Loucy (cell line): ENCODE data around the gene ARHGAP26.

Source experiments
- H2AFZ ChIP-seq: fragments of 200-600 bp; sonication (generic); 2 replicates; pipeline ENCODE4 v1.6.0; 2016; ENCODE audit warnings: antibody characterized with exemption, mild to moderate bottlenecking, low read length, moderate library complexity
- H3F3A ChIP-seq: fragments of 200-600 bp; 2 replicates; pipeline ENCODE4 v1.6.0; 2016; ENCODE audit warnings: antibody characterized with exemption, low read depth, mild to moderate bottlenecking
- H3K27me3 ChIP-seq: fragments of 200-600 bp; sonication (generic); 2 replicates; pipeline ENCODE4 v1.6.1; 2014; ENCODE audit warnings: low read length, mild to moderate bottlenecking; ENCODE audit not compliant: insufficient read depth, poor library complexity, severe bottlenecking
- H3K36me3 ChIP-seq: fragments of 200-600 bp; sonication (generic); 2 replicates; pipeline ENCODE4 v1.6.1; 2016; ENCODE audit warnings: low read length; ENCODE audit not compliant: insufficient read depth
- H3K4me1 ChIP-seq: fragments of 200-600 bp; sonication (generic); 2 replicates; pipeline ENCODE4 v1.5.1; 2014; ENCODE audit warnings: low read length, mild to moderate bottlenecking; ENCODE audit not compliant: insufficient read depth, poor library complexity, severe bottlenecking
- H3K4me2 ChIP-seq: fragments of 200-600 bp; sonication (generic); 2 replicates; pipeline ENCODE4 v1.6.0; 2014; ENCODE audit warnings: antibody characterized with exemption, low read length, low read depth, mild to moderate bottlenecking; ENCODE audit not compliant: poor library complexity, severe bottlenecking
- H3K4me3 ChIP-seq: fragments of 200-600 bp; sonication (generic); 2 replicates; pipeline ENCODE4 v1.5.1; 2014; ENCODE audit warnings: low read length, mild to moderate bottlenecking, mixed read lengths; ENCODE audit not compliant: poor library complexity, severe bottlenecking
- H3K79me2 ChIP-seq: fragments of 200-600 bp; sonication (generic); 2 replicates; pipeline ENCODE4 v1.6.1; 2014; ENCODE audit warnings: low read length; ENCODE audit not compliant: insufficient read depth
- H3K9ac ChIP-seq: fragments of 200-600 bp; sonication (generic); 2 replicates; pipeline ENCODE4 v1.6.0; 2014; ENCODE audit warnings: mild to moderate bottlenecking, low read depth, low read length, moderate library complexity; ENCODE audit not compliant: poor library complexity, severe bottlenecking
- H3K9me2 ChIP-seq: fragments of 200-600 bp; sonication (generic); replicated peaks from 2 replicates; pipeline ENCODE4 v1.6.1; 2016; ENCODE audit warnings: low read depth, low read length, mixed read lengths
- H3K9me3 ChIP-seq: fragments of 200-600 bp; sonication (generic); 2 replicates; pipeline ENCODE4 v1.6.1; 2014; ENCODE audit warnings: mild to moderate bottlenecking, antibody characterized with exemption, low read length, low read depth; ENCODE audit not compliant: insufficient read depth
- H4K20me1 ChIP-seq: fragments of 200-600 bp; sonication (generic); 2 replicates; pipeline ENCODE4 v1.6.0; 2014; ENCODE audit warnings: antibody characterized with exemption, low read length, mild to moderate bottlenecking; ENCODE audit not compliant: insufficient read depth, poor library complexity, severe bottlenecking
- CTCF ChIP-seq: fragments of 200-600 bp; sonication (generic); conservative IDR thresholded peaks from 2 replicates; pipeline ENCODE4 v1.5.1; 2014; ENCODE audit warnings: mild to moderate bottlenecking, antibody characterized with exemption, low read length
- EZH2phosphoT487 ChIP-seq: fragments of 200-600 bp; IDR thresholded peaks from 2 replicates; pipeline ENCODE4 v1.6.1; 2018; ENCODE audit warnings: antibody characterized with exemption, mild to moderate bottlenecking, moderate library complexity, borderline replicate concordance

The ARHGAP26 gene

GRCh38 chr5:143152445-143152844 is 382.3 kb downstream of the ARHGAP26 start:
- H3K36me3 ChIP-seq = peaks cover 3% of the 10 kb centered on the region; the same call in 1 of the 2 replicates
- no peak overlapping the region for H3K4me3 ChIP-seq
- H3K9ac ChIP-seq = no peak overlapping the region

GRCh38 chr5:143153332-143154119 is 383.3 kb downstream of the ARHGAP26 start:
- Histone ChIP-seq H3F3A (no peaks in the 10 kb centered on the region), H3K9ac (no peak overlapping the region), H4K20me1 (no peaks in the 10 kb centered on the region), H3K4me2 (no peak overlapping the region), H3K9me3 (no peaks in the 10 kb centered on the region), H3K4me1 (no peaks in the 10 kb centered on the region), H2AFZ (no peak overlapping the region), H3K27me3 (no peaks in the 10 kb centered on the region), H3K4me3 (no peak overlapping the region), H3K9me2 (no peaks in the 10 kb centered on the region), H3K79me2 (no peaks in the 10 kb centered on the region), H3K36me3 (peaks cover 3% of the 10 kb centered on the region; the same call in 1 of the 2 replicates)
- TF ChIP-seq EZH2phosphoT487 = no peak
- TF ChIP-seq CTCF = no peak

More at GRCh38 chr5:143152445-143152844, 382.3 kb downstream of the ARHGAP26 start:
- Histone ChIP-seq H3K4me1 (no peaks in the 10 kb centered on the region), H3K4me2 (no peak overlapping the region), H3K79me2 (no peaks in the 10 kb centered on the region), H3F3A (no peaks in the 10 kb centered on the region), H3K27me3 (no peaks in the 10 kb centered on the region), H3K9me3 (no peaks in the 10 kb centered on the region), H2AFZ (no peak overlapping the region), H4K20me1 (no peaks in the 10 kb centered on the region), H3K9me2 (no peaks in the 10 kb centered on the region)
- no peak for TF ChIP-seq CTCF
- TF ChIP-seq EZH2phosphoT487 = no peak

GRCh38 chr5:143154510-143155370 is 384.6 kb downstream of the ARHGAP26 start:
- Histone ChIP-seq H3K4me2 (no peak overlapping the region), H3K9me3 (no peaks in the 10 kb centered on the region), H3K4me3 (no peak overlapping the region), H3K9me2 (no peaks in the 10 kb centered on the region), H4K20me1 (no peaks in the 10 kb centered on the region), H3K36me3 (peaks cover 3% of the 10 kb centered on the region; the same call in 1 of the 2 replicates), H2AFZ (no peak overlapping the region), H3F3A (no peaks in the 10 kb centered on the region), H3K9ac (no peak overlapping the region), H3K79me2 (no peaks in the 10 kb centered on the region), H3K27me3 (no peaks in the 10 kb centered on the region), H3K4me1 (no peaks in the 10 kb centered on the region)
- TF ChIP-seq EZH2phosphoT487 = no peak
- no peak for TF ChIP-seq CTCF
